Adrenal gland (tissue), 12 donors: ENCODE results near the gene NCF4. TPM values are rescaled to one million over a fixed set of nuclear protein-coding genes. Genes with fewer than 3 reads are reported as not detected.

Experiments
- DNase-seq, 7 donors: peaks; one replicate each; pipeline ENCODE4 v3.0.0-alpha.2; 2019 to 2020
- H3K27ac ChIP-seq, 5 donors: fragments of 200-600 bp; sonication (generic) in 4 of 5; 1 replicate in 3 of 5; 2 replicates in 2 of 5; pipeline versions ENCODE4 v1.5.1 to v1.8.0; 2016 to 2020; ENCODE audit warnings: mild to moderate bottlenecking in 1 of 5
- H3K27me3 ChIP-seq: fragments of 200-600 bp; 2 replicates; pipeline ENCODE4 v1.8.0; 2021
- H3K36me3 ChIP-seq, 2 donors: fragments of 200-600 bp; replicated peaks in 1 of 2; 1 replicate in 1 of 2; 2 replicates in 1 of 2; pipeline versions ENCODE4 v1.5.1 to v1.8.0; 2018 to 2022
- H3K4me1 ChIP-seq, 2 donors: fragments of 200-600 bp; replicated peaks in 1 of 2; 1 replicate in 1 of 2; 2 replicates in 1 of 2; pipeline versions ENCODE4 v1.5.1 to v1.8.0; 2018 to 2021
- H3K4me3 ChIP-seq, 4 donors: fragments of 200-600 bp; sonication (generic) in 3 of 4; one replicate each; pipeline ENCODE4 v1.5.1; 2016 to 2018
- H3K9me3 ChIP-seq, 3 donors: fragments of 200-600 bp; sonication (generic) in 1 of 3; replicated peaks in 1 of 3; 1 replicate in 2 of 3; 2 replicates in 1 of 3; pipeline versions ENCODE4 v1.5.1 to v1.8.0; 2016 to 2021
- CTCF ChIP-seq, 6 experiments: fragments of 450-650 bp in 4 of 6; fragments of 200-600 bp in 2 of 6; sonication (generic) in 1 of 6; IDR thresholded peaks; 1 replicate in 5 of 6; 2 replicates in 1 of 6; pipeline versions ENCODE4 v1.5.1 to v1.8.0; 2016 to 2021; ENCODE audit warnings: antibody characterized with exemption in 6 of 6, mild to moderate bottlenecking in 2 of 6, moderate library complexity in 1 of 6
- POLR2A ChIP-seq, 2 donors: fragments of 450-650 bp; IDR thresholded peaks; one replicate each; pipeline ENCODE4 v1.6.1; 2017; ENCODE audit warnings: antibody characterized with exemption in 2 of 2, mild to moderate bottlenecking in 2 of 2, moderate library complexity in 1 of 2
- WGBS, 4 donors: extraction: QIAGEN DNeasy Blood & Tissue Kit in 2 of 4; methylation state at CpG; one replicate each; pipeline versions ENCODE4 v1.1.5 to v1.1.7; 2013 to 2017; 5-methylcytosine and 5-hydroxymethylcytosine counted together
- intact Hi-C, 2 donors: fragments of 100-400 bp; cut with DNase I; formaldehyde crosslinking; loops; one replicate each; pipeline versions ENCODE4 v1.14.1 to v1.15.0; 2022 to 2023
- polyA plus RNA-seq, 3 donors: library from polyadenylated mRNA; stranded (reverse); fragments of 200-250 nt in 2 of 3; fragments of 350-450 nt in 1 of 3; fragmentation: Illumina TruSeq in 1 of 3; extraction: RNeasy Lipid Tissue Mini Kit (QIAGEN cat#74804) in 1 of 3; gene quantifications; one replicate each; pipeline ENCODE4 v1.2.3, GENCODE V29; 2013 to 2014
- total RNA-seq, 9 donors: library from RNA; depleted of rRNA in 4 of 9; stranded (reverse); fragments of >200 nt in 4 of 9; fragments of 120-200 nt in 1 of 9; fragmentation: NEBNext Ultra II Directional in 1 of 9; extraction: Animal tissue kit (Norgen Biotek cat#: 25700) in 1 of 9; gene quantifications; one replicate each; pipeline versions ENCODE4 v1.1.0 to v1.2.4, GENCODE V29; 2013 to 2023
- donor health status: healthy with polysubstance abuse.
- donor health status: Bipolar disorder and iron deficiency.
- donor health status: DM: yes; HTN: yes; CAD: no.
- donor health status: DM: no; HTN: no; CAD: no.
- donor health status: DM: no; HTN: no; CAD: no.
- donor health status: DM: yes; HTN: yes; CAD: no.

Gene NCF4
- total and polyA plus RNA-seq, 12 donors: 2.0 to 58.1 (median 23.2) TPM

- H3K27ac ChIP-seq: no peak overlapping the region
- H3K9me3 ChIP-seq: no peaks in the 10 kb centered on the region
- no peak overlapping the region for H3K4me3 ChIP-seq
- intact Hi-C loops: no loop called here
- DNase-seq: peak in 1 of 7 donors; percentile 13
- no peaks in the 10 kb centered on the region for H3K36me3 ChIP-seq
- peaks cover 4% of the 10 kb centered on the region for H3K27me3 ChIP-seq
- 64 to 71% (median 70%) methylated on average over 8 of the region's 8 CpGs for WGBS, 4 donors
- no peaks in the 10 kb centered on the region for H3K4me1 ChIP-seq
- TF ChIP-seq CTCF (IDR thresholded peaks at IDR 0.05): no peak
- TF ChIP-seq POLR2A (IDR thresholded peaks at IDR 0.05): no peak
Observed at GRCh38 chr22:36902143-36902926, 41.5 kb downstream of the NCF4 start.

GRCh38 chr22:36904260-36904880, 43.6 kb downstream of the NCF4 start:
- Histone ChIP-seq H3K27ac (no peak overlapping the region), H3K4me3 (no peak overlapping the region), H3K36me3 (no peaks in the 10 kb centered on the region), H3K27me3 (no peaks in the 10 kb centered on the region), H3K9me3 (no peaks in the 10 kb centered on the region), H3K4me1 (no peaks in the 10 kb centered on the region)
- intact Hi-C loops: no loop called here
- TF ChIP-seq CTCF (IDR thresholded peaks at IDR 0.05) (no peak), POLR2A (IDR thresholded peaks at IDR 0.05) (no peak)
- WGBS, 4 donors: 77 to 94% (median 79%) methylated on average over 6 of the region's 6 CpGs
- no peak for DNase-seq

GRCh38 chr22:36907253-36908195, 46.7 kb downstream of the NCF4 start:
- Histone ChIP-seq H3K9me3 (no peaks in the 10 kb centered on the region), H3K36me3 (no peaks in the 10 kb centered on the region), H3K27ac (no peak overlapping the region), H3K4me3 (no peak overlapping the region), H3K4me1 (no peaks in the 10 kb centered on the region), H3K27me3 (no peaks in the 10 kb centered on the region)
- DNase-seq: no peak
- TF ChIP-seq POLR2A (IDR thresholded peaks at IDR 0.05): no peak
- TF ChIP-seq CTCF (IDR thresholded peaks at IDR 0.05): no peak
- WGBS, 4 donors: 77 to 84% (median 79%) methylated on average over 6 to 7 of the region's 7 CpGs
- intact Hi-C loops: no loop called here

- H3K9me3 ChIP-seq: no peaks in the 10 kb centered on the region
- TF ChIP-seq POLR2A (IDR thresholded peaks at IDR 0.05) (no peak), CTCF (IDR thresholded peaks at IDR 0.05) (no peak)
Observed at GRCh38 chr22:36910461-36910860, 49.7 kb downstream of the NCF4 start.

More at GRCh38 chr22:36910461-36910860, 49.7 kb downstream of the NCF4 start:
- Histone ChIP-seq H3K36me3 (no peaks in the 10 kb centered on the region), H3K4me3 (no peak overlapping the region), H3K4me1 (no peaks in the 10 kb centered on the region), H3K27ac (no peak overlapping the region), H3K27me3 (no peaks in the 10 kb centered on the region)
- intact Hi-C loops: no loop called here
- DNase-seq: no peak
